ENCODE measurements around the gene RHOG. TPM values are rescaled to one million over a fixed set of nuclear protein-coding genes. Genes with fewer than 3 reads are reported as not detected.
"Not testable (repeated sequence)": the region's sequence is repeated elsewhere in the genome, so short reads cannot be mapped to it uniquely, and the experiment has no call there.

RHOG gene
- total RNA-seq, 1 experiment from 2014 or later = 31.2 TPM

DNA sequence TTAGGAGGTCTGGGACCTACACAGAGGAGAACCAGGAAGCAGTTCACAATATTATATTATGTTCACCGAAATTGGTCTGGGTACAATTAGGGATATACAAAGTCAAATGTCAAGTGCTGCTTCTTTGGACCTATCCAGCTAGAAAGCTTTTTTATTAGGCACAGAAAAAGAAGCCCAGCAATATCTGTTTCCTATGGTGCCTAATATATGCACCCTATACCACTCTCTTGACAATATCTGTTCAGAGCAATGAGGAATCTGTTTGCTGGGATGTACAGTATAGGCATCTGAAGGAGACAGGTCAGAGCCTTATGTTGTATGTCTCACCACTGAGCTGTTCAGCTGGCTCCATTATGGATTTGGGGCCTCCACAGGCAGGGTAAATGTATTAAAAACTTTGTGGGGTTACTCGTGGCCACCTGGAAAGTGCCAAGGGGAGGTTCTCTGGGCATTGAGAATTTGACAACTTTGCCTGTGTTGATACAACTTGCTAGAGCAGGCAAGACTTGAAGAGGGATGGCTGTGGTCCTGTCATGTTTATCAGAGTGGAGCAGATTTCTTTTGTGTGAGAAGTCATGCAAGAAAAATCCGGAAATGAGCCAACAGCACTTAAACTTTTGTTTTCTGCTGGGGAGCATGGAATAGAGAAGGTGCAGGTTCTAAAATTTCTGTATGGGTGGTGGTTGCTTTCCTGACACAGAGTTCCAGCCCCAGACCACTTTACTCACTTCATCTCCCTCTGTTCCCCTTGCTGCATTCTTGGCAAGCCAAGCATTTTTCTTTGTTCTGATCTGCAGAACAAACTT lies 24.8 kb upstream of the RHOG start:
- no peak for DNase-seq

DNA sequence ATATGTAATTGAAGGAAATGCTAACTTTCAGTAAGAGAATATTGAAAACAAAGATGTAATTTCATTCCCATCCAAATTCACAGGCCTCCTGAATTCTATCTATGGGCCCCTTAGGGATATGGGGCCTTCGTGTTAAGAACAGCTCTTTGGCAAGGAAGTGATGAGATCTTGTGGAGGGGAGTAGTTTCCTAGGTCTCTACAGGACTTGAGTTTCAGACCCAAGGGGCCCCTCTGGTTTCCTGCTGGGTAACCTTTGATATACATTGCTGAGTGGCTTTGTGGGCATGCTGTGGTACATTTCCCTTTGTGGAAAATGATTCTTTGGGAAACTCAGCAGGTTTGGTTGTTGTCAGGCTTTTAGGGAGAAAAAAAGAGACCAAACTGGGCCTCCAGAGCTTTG lies 20.9 kb upstream of the RHOG start:
- Mint-ChIP-seq H3K27ac (ENCODE audit: unreplicated experiment) (no peak overlapping the region), H3K4me3 (ENCODE audit: low read depth, unreplicated experiment) (no peak overlapping the region), H3K9me3 (ENCODE audit: low read depth, unreplicated experiment) (no peaks in the 10 kb centered on the region), H3K27me3 (ENCODE audit: unreplicated experiment) (no peaks in the 10 kb centered on the region), H3K4me1 (ENCODE audit: low read depth, unreplicated experiment) (peaks cover 63% of the 10 kb centered on the region), H3K36me3 (ENCODE audit: insufficient read depth, unreplicated experiment) (peaks cover 7% of the 10 kb centered on the region)
- TF ChIP-seq, protein P1, sequence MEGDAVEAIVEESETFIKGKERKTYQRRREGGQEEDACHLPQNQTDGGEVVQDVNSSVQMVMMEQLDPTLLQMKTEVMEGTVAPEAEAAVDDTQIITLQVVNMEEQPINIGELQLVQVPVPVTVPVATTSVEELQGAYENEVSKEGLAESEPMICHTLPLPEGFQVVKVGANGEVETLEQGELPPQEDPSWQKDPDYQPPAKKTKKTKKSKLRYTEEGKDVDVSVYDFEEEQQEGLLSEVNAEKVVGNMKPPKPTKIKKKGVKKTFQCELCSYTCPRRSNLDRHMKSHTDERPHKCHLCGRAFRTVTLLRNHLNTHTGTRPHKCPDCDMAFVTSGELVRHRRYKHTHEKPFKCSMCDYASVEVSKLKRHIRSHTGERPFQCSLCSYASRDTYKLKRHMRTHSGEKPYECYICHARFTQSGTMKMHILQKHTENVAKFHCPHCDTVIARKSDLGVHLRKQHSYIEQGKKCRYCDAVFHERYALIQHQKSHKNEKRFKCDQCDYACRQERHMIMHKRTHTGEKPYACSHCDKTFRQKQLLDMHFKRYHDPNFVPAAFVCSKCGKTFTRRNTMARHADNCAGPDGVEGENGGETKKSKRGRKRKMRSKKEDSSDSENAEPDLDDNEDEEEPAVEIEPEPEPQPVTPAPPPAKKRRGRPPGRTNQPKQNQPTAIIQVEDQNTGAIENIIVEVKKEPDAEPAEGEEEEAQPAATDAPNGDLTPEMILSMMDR (IDR thresholded peaks at IDR 0.05; ENCODE audit: unreplicated experiment) = no peak
- intact Hi-C loops (cut with micrococcal nuclease; ENCODE audit: unreplicated experiment) = no loop called here
- no peak for DNase-seq
- CTCF ChIA-PET = no interaction called here
- BruUV-seq (replicated peaks) = no TSS peak

More for the DNA sequence above, 24.8 kb upstream of the RHOG start:
- H3K4me1 Mint-ChIP-seq (ENCODE audit: low read depth, unreplicated experiment) = peaks cover 40% of the 10 kb centered on the region
- no peaks in the 10 kb centered on the region for H3K9me3 Mint-ChIP-seq (ENCODE audit: low read depth, unreplicated experiment)
- TF ChIP-seq, protein P1 (IDR thresholded peaks at IDR 0.05; ENCODE audit: unreplicated experiment) = no peak
- BruUV-seq (replicated peaks) = no TSS peak
- no peak overlapping the region for H3K4me3 Mint-ChIP-seq (ENCODE audit: low read depth, unreplicated experiment)
- H3K27ac Mint-ChIP-seq (ENCODE audit: unreplicated experiment) = no peak overlapping the region
- CTCF ChIA-PET = interaction anchor here (0.9 to 3.1 kb wide), 2 partner anchors 10 to 11 kb away, joined by 6 to 10 read pairs; partner anchors contain the start of gene STIM1
- H3K27me3 Mint-ChIP-seq (ENCODE audit: unreplicated experiment) = no peaks in the 10 kb centered on the region
- intact Hi-C loops (cut with micrococcal nuclease; ENCODE audit: unreplicated experiment) = no loop called here
- H3K36me3 Mint-ChIP-seq (ENCODE audit: insufficient read depth, unreplicated experiment) = no peaks in the 10 kb centered on the region

DNA sequence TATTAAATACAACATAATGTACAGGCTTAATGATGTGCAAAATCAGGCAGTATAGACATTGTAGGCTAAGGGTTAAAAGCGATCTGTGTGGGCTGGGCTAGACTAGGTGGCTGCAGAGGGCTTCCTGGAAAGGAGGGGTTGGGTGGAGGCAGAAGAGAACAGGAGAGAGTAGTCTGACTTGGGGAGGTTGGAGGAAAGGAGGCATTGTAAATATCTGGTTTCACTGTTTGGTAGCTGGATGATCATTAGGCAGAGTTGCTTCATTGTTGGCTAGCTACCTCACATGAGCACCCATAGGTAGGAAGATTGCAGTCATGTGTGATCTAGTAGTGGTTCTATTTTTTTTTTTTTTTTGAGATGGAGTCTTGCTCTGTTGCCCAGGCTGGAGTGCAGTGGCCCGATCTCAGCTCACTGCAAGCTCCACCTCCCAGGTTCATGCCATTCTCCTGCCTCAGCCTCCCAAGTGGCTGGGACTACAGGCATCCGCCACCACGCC lies 20.2 kb upstream of the RHOG start:
- intact Hi-C loops (cut with micrococcal nuclease; ENCODE audit: unreplicated experiment); H3K9me3 Mint-ChIP-seq (ENCODE audit: low read depth, unreplicated experiment); H3K27me3 Mint-ChIP-seq (ENCODE audit: unreplicated experiment); BruUV-seq (replicated peaks): not testable (repeated sequence)
- Mint-ChIP-seq H3K36me3 (ENCODE audit: insufficient read depth, unreplicated experiment) (peaks cover 14% of the 10 kb centered on the region), H3K27ac (ENCODE audit: unreplicated experiment) (peak overlapping the region; percentile 6), H3K4me1 (ENCODE audit: low read depth, unreplicated experiment) (peaks cover 56% of the 10 kb centered on the region), H3K4me3 (ENCODE audit: low read depth, unreplicated experiment) (peak overlapping the region; percentile 12)
- CTCF ChIA-PET = interaction anchor here (0.7 to 1.0 kb wide), 2 partner anchors 19 to 195 kb away, joined by 4 to 5 read pairs; no protein-coding TSS in a partner anchor
- DNase-seq = peak; percentile 45

DNA sequence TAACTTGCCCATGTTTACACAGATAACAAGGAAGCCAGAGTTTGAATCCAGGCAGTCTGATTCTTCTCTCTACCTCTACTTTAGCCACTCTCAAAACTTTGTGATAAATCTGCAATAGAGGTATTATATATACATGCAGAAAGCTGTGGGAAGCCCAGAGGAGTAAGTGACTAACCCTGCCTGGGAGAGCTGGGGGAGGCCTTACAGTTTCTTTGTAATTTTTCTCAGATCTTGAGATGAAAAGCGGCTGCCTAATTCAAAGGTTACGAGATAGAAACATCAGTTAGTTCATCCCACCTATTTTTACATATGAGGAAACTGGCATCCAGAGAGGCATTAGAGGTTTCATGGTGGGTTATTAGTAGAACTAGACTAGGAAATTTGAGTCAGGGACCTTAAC lies 19.6 kb upstream of the RHOG start:
- no peaks in the 10 kb centered on the region for H3K9me3 Mint-ChIP-seq (ENCODE audit: low read depth, unreplicated experiment)
- CTCF ChIA-PET = interaction anchor here (0.7 to 1.0 kb wide), 2 partner anchors 19 to 195 kb away, joined by 4 to 5 read pairs; no protein-coding TSS in a partner anchor
- no peaks in the 10 kb centered on the region for H3K27me3 Mint-ChIP-seq (ENCODE audit: unreplicated experiment)
- peaks cover 19% of the 10 kb centered on the region for H3K36me3 Mint-ChIP-seq (ENCODE audit: insufficient read depth, unreplicated experiment)
- no peak overlapping the region for H3K27ac Mint-ChIP-seq (ENCODE audit: unreplicated experiment)
- intact Hi-C loops (cut with micrococcal nuclease; ENCODE audit: unreplicated experiment) = no loop called here
- peaks cover 50% of the 10 kb centered on the region for H3K4me1 Mint-ChIP-seq (ENCODE audit: low read depth, unreplicated experiment)
- BruUV-seq (replicated peaks) = no TSS peak
- H3K4me3 Mint-ChIP-seq (ENCODE audit: low read depth, unreplicated experiment) = peak overlapping the region; percentile 12
- TF ChIP-seq, protein P1 (IDR thresholded peaks at IDR 0.05; ENCODE audit: unreplicated experiment) = no peak
- DNase-seq = no peak
